Tibial artery (tissue), 4 donors: ENCODE measurements around the gene UNC13B.

Source experiments
- DNase-seq, 2 donors: peaks; one replicate each; pipeline ENCODE4 v3.0.0-alpha.2; 2019
- H3K27ac ChIP-seq, 2 donors: fragments of 200-600 bp; sonication (generic) in 1 of 2; 1 replicate in 1 of 2; 2 replicates in 1 of 2; pipeline ENCODE4 v1.5.1; 2018 to 2019; ENCODE audit warnings: mild to moderate bottlenecking in 1 of 2
- H3K27me3 ChIP-seq, 2 donors: fragments of 200-600 bp; sonication (generic) in 1 of 2; one replicate each; pipeline versions ENCODE4 v1.5.1 to v1.6.0; 2016 to 2019
- H3K36me3 ChIP-seq, 3 donors: fragments of 200-600 bp; sonication (generic) in 2 of 3; one replicate each; pipeline ENCODE4 v1.5.1; 2016 to 2019; ENCODE audit warnings: mild to moderate bottlenecking in 2 of 3
- H3K4me1 ChIP-seq, 4 donors: fragments of 200-600 bp; sonication (generic) in 2 of 4; 1 replicate in 3 of 4; 2 replicates in 1 of 4; pipeline ENCODE4 v1.5.1; 2016 to 2019
- H3K4me3 ChIP-seq, 2 donors: fragments of 200-600 bp; sonication (generic) in 1 of 2; 1 replicate in 1 of 2; 2 replicates in 1 of 2; pipeline ENCODE4 v1.5.1; 2018 to 2019; ENCODE audit warnings: mild to moderate bottlenecking in 2 of 2
- H3K9me3 ChIP-seq, 3 donors: fragments of 200-600 bp; sonication (generic) in 1 of 3; one replicate each; pipeline ENCODE4 v1.5.1; 2016 to 2019
- CTCF ChIP-seq, 2 experiments: fragments of 200-600 bp in 1 of 2; fragments of 450-650 bp in 1 of 2; IDR thresholded peaks; one replicate each; pipeline ENCODE4 v1.5.1; 2017 to 2019; ENCODE audit warnings: antibody characterized with exemption in 2 of 2, mild to moderate bottlenecking in 1 of 2, moderate library complexity in 1 of 2
- intact Hi-C: fragments of 100-400 bp; cut with DNase I; formaldehyde crosslinking; loops from one replicate; pipeline ENCODE4 v1.15.0; 2023; ENCODE audit warnings: low total_unique reads

Gene UNC13B

DNA sequence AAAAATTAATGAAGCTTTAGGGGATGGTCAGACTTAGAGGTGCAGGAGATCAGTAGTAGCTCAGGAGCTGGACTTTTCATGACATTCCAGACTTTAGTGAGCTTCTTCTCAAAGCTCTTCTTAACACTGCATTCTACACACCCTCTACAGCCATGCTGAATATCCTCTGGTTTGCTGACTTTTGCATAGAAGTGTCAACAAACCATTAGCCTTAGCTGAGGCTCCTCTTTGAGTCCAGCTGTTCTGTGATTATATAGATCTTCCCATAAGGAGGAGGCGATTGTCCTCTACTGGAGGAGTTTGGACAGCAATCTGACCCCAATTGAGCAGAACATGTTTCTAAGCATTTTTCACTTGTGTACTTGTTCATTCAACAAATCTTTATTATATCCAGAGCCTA lies 253.1 kb downstream of the UNC13B start:
- TF ChIP-seq CTCF (IDR thresholded peaks at IDR 0.05): no peak
- Histone ChIP-seq H3K4me3 (no peak overlapping the region), H3K4me1 (no peaks in the 10 kb centered on the region), H3K36me3 (peaks cover 0 to 4% (median 3%) of the 10 kb centered on the region in 3 donors), H3K27me3 (no peaks in the 10 kb centered on the region), H3K27ac (no peak overlapping the region), H3K9me3 (no peaks in the 10 kb centered on the region)
- DNase-seq: no peak
- intact Hi-C loops: no loop called here

- no peak for TF ChIP-seq CTCF (IDR thresholded peaks at IDR 0.05)
- intact Hi-C loops: no loop called here
- no peaks in the 10 kb centered on the region for H3K4me1 ChIP-seq
Measured at GRCh38 chr9:35415402-35416097, 253.7 kb downstream of the UNC13B start.

DNA sequence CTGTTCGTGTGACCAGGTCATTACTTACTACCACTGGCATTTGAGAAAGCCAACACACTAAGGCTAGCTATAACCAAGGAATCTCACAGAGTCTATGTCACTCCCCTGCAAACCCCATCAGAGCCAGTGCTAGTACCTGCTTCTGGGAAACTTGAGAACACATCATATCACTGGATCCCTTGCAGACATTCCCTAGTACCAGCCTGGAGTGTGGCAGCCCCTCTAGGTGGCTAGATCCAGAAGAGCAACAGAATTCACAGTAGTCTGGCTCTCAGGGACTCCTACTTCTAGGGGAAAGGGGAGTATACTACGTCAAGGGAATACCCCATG lies 254.3 kb downstream of the UNC13B start:
- H3K36me3 ChIP-seq: peaks cover 0 to 4% (median 3%) of the 10 kb centered on the region in 3 donors
- H3K27ac ChIP-seq: no peak overlapping the region
- H3K27me3 ChIP-seq: no peaks in the 10 kb centered on the region
- intact Hi-C loops: no loop called here
- no peak for TF ChIP-seq CTCF (IDR thresholded peaks at IDR 0.05)
- H3K9me3 ChIP-seq: no peaks in the 10 kb centered on the region
- no peak for DNase-seq
- no peaks in the 10 kb centered on the region for H3K4me1 ChIP-seq
- H3K4me3 ChIP-seq: no peak overlapping the region

More at GRCh38 chr9:35415402-35416097, 253.7 kb downstream of the UNC13B start:
- H3K27ac ChIP-seq: no peak overlapping the region
- H3K36me3 ChIP-seq: peaks cover 0 to 4% (median 3%) of the 10 kb centered on the region in 3 donors
- H3K9me3 ChIP-seq: no peaks in the 10 kb centered on the region
- DNase-seq: no peak
- H3K27me3 ChIP-seq: no peaks in the 10 kb centered on the region
- H3K4me3 ChIP-seq: no peak overlapping the region

- intact Hi-C loops: loop anchor here (5.0 kb wide), 1 partner anchor 1385 kb away; no protein-coding TSS in a partner anchor
- Histone ChIP-seq H3K9me3 (no peaks in the 10 kb centered on the region), H3K4me3 (no peak overlapping the region)
Measured at GRCh38 chr9:35422346-35422745, 260.5 kb downstream of the UNC13B start.

DNA sequence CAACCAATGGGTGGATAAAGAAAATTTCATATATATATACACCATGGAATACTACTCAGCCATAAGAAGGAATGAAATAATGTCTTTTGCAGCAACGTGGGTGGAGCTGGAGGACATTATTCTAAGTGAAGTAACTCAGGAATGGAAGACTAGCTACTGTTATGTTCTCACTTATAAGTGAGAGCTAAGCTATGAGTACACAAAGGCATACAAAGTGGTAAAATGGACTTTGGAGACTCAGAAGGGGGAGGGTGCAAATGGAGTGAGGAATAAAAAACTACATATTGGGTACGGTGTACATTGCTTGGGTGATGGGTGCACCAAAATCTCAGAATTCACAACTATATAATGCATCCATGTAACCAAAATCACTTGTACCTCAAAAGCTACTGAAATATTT lies 260.9 kb downstream of the UNC13B start:
- Histone ChIP-seq H3K36me3 (no peaks in the 10 kb centered on the region), H3K9me3 (no peaks in the 10 kb centered on the region), H3K27ac (no peak overlapping the region), H3K4me1 (no peaks in the 10 kb centered on the region), H3K27me3 (no peaks in the 10 kb centered on the region), H3K4me3 (no peak overlapping the region)
- DNase-seq: no peak
- intact Hi-C loops: loop anchor here (5.0 kb wide), 1 partner anchor 1385 kb away; no protein-coding TSS in a partner anchor
- no peak for TF ChIP-seq CTCF (IDR thresholded peaks at IDR 0.05)

More at GRCh38 chr9:35422346-35422745, 260.5 kb downstream of the UNC13B start:
- Histone ChIP-seq H3K27ac (no peak overlapping the region), H3K4me1 (no peaks in the 10 kb centered on the region), H3K36me3 (no peaks in the 10 kb centered on the region), H3K27me3 (no peaks in the 10 kb centered on the region)
- TF ChIP-seq CTCF (IDR thresholded peaks at IDR 0.05): no peak
- DNase-seq: no peak
